ENCODE measurements around the gene REG4.

REG4 gene

GRCh38 chr1:119828266-119828665 lies 17.0 kb upstream of the REG4 start:
- DNase-seq: no peak
- Histone ChIP-seq H3K4me1 (no peaks in the 10 kb centered on the region), H3K9me3 (no peaks in the 10 kb centered on the region), H3K27me3 (no peaks in the 10 kb centered on the region), H3K4me3 (ENCODE audit: low read depth, low read length) (no peak overlapping the region), H3K36me3 (no peaks in the 10 kb centered on the region)
- TF ChIP-seq CTCF (IDR thresholded peaks at IDR 0.05; ENCODE audit: low read depth, low read length): no peak

- peak; percentile 60 for TF ChIP-seq CTCF (IDR thresholded peaks at IDR 0.05; ENCODE audit: low read depth, low read length)
- H3K4me3 ChIP-seq (ENCODE audit: low read depth, low read length): no peak overlapping the region
- H3K36me3 ChIP-seq: no peaks in the 10 kb centered on the region
- no peaks in the 10 kb centered on the region for H3K27me3 ChIP-seq
- H3K4me1 ChIP-seq: no peaks in the 10 kb centered on the region
- no peak for DNase-seq
- H3K9me3 ChIP-seq: no peaks in the 10 kb centered on the region
Measured at GRCh38 chr1:119827010-119827409, 15.8 kb upstream of the REG4 start.

GRCh38 chr1:119822406-119822805 lies 11.1 kb upstream of the REG4 start:
- no peaks in the 10 kb centered on the region for H3K27me3 ChIP-seq
- no peak for TF ChIP-seq CTCF (IDR thresholded peaks at IDR 0.05; ENCODE audit: low read depth, low read length)
- H3K4me1 ChIP-seq: no peaks in the 10 kb centered on the region
- no peak for DNase-seq
- no peaks in the 10 kb centered on the region for H3K36me3 ChIP-seq
- H3K9me3 ChIP-seq: no peaks in the 10 kb centered on the region
- H3K4me3 ChIP-seq (ENCODE audit: low read depth, low read length): no peak overlapping the region

GRCh38 chr1:119818181-119818580 lies 6.9 kb upstream of the REG4 start:
- no peak for DNase-seq
- no peaks in the 10 kb centered on the region for H3K9me3 ChIP-seq
- TF ChIP-seq CTCF (IDR thresholded peaks at IDR 0.05; ENCODE audit: low read depth, low read length): no peak
- H3K4me1 ChIP-seq: no peaks in the 10 kb centered on the region
- no peak overlapping the region for H3K4me3 ChIP-seq (ENCODE audit: low read depth, low read length)
- H3K27me3 ChIP-seq: no peaks in the 10 kb centered on the region
- no peaks in the 10 kb centered on the region for H3K36me3 ChIP-seq

GRCh38 chr1:119816407-119816806 lies 5.1 kb upstream of the REG4 start:
- H3K4me3 ChIP-seq (ENCODE audit: low read depth, low read length): no peak overlapping the region
- no peaks in the 10 kb centered on the region for H3K36me3 ChIP-seq
- no peak for TF ChIP-seq CTCF (IDR thresholded peaks at IDR 0.05; ENCODE audit: low read depth, low read length)
- DNase-seq: no peak
- no peaks in the 10 kb centered on the region for H3K4me1 ChIP-seq
- peaks cover 6% of the 10 kb centered on the region for H3K27me3 ChIP-seq
- no peaks in the 10 kb centered on the region for H3K9me3 ChIP-seq

- no peak for TF ChIP-seq CTCF (IDR thresholded peaks at IDR 0.05; ENCODE audit: low read depth, low read length)
- no peaks in the 10 kb centered on the region for H3K4me1 ChIP-seq
- H3K36me3 ChIP-seq: no peaks in the 10 kb centered on the region
- H3K9me3 ChIP-seq: no peaks in the 10 kb centered on the region
- peaks cover 6% of the 10 kb centered on the region for H3K27me3 ChIP-seq
- H3K4me3 ChIP-seq (ENCODE audit: low read depth, low read length): no peak overlapping the region
- DNase-seq: no peak
Measured at GRCh38 chr1:119815928-119816327, 4.7 kb upstream of the REG4 start.
